AG10803 (cell line): Measurements from ENCODE around the gene CPA1.

Experiments used
- DNase-seq: peaks from one replicate; pipeline ENCODE4 v3.0.0; 2010; ENCODE audit warnings: low read depth
- H3K4me3 ChIP-seq: 2 replicates; pipeline ENCODE4 v1.5.1; 2011; ENCODE audit warnings: mild to moderate bottlenecking, low read length, control low read depth
- TF ChIP-seq, protein P1 (sequence below): conservative IDR thresholded peaks from 2 replicates; pipeline ENCODE4 v1.5.1; 2011; ENCODE audit warnings: mild to moderate bottlenecking, low read length, control low read depth, inconsistent platforms

The CPA1 gene

GRCh38 chr7:130436253-130436652 is 56.0 kb downstream of the CPA1 start:
- no peak overlapping the region for H3K4me3 ChIP-seq
- TF ChIP-seq, protein P1, sequence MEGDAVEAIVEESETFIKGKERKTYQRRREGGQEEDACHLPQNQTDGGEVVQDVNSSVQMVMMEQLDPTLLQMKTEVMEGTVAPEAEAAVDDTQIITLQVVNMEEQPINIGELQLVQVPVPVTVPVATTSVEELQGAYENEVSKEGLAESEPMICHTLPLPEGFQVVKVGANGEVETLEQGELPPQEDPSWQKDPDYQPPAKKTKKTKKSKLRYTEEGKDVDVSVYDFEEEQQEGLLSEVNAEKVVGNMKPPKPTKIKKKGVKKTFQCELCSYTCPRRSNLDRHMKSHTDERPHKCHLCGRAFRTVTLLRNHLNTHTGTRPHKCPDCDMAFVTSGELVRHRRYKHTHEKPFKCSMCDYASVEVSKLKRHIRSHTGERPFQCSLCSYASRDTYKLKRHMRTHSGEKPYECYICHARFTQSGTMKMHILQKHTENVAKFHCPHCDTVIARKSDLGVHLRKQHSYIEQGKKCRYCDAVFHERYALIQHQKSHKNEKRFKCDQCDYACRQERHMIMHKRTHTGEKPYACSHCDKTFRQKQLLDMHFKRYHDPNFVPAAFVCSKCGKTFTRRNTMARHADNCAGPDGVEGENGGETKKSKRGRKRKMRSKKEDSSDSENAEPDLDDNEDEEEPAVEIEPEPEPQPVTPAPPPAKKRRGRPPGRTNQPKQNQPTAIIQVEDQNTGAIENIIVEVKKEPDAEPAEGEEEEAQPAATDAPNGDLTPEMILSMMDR: no peak
- no peak for DNase-seq
